GM18519 (cell line): ENCODE measurements around the gene ZNF232.
"Not testable (repeated sequence)": the region's sequence is repeated elsewhere in the genome, so short reads cannot be mapped to it uniquely, and the experiment has no call there.

Experiments used
- ATAC-seq: cut with Tn5 transposase; IDR thresholded peaks from one replicate; pipeline ENCODE4 v1.9.1; 2021; ENCODE audit warnings: mild to moderate bottlenecking, moderate library complexity; ENCODE audit not compliant: unreplicated experiment, low FRiP score

The ZNF232 gene

GRCh38 chr17:5099271-5099670 is 12.4 kb downstream of the ZNF232 start:
- no peak for ATAC-seq

GRCh38 chr17:5097101-5097834 is 14.4 kb downstream of the ZNF232 start:
- ATAC-seq = no peak

- no peak for ATAC-seq
Observed at GRCh38 chr17:5096731-5097100, 15.0 kb downstream of the ZNF232 start.

GRCh38 chr17:5092218-5093010 is 19.3 kb downstream of the ZNF232 start:
- no peak for ATAC-seq

GRCh38 chr17:5080591-5080990 is 31.1 kb downstream of the ZNF232 start:
- ATAC-seq = no peak

- no peak for ATAC-seq
Observed at GRCh38 chr17:5078106-5079028, 33.3 kb downstream of the ZNF232 start, which contains the start of gene ZFP3. Gene ZFP3, plus strand, starts transcription at chr17:5078467. Its CDS starts 13,038 bp downstream, at chr17:5091505.

- ATAC-seq = no peak
Observed at GRCh38 chr17:5077781-5078105, 33.9 kb downstream of the ZNF232 start.

GRCh38 chr17:5077275-5077674 is 34.4 kb downstream of the ZNF232 start:
- not testable (repeated sequence) for ATAC-seq

GRCh38 chr17:5075472-5075871 is 36.2 kb downstream of the ZNF232 start:
- not testable (repeated sequence) for ATAC-seq

GRCh38 chr17:5069724-5070123 is 42.0 kb downstream of the ZNF232 start:
- ATAC-seq = no peak

- no peak for ATAC-seq
Observed at GRCh38 chr17:5068236-5068635, 43.4 kb downstream of the ZNF232 start.

GRCh38 chr17:5065227-5065744 is 46.4 kb downstream of the ZNF232 start:
- no peak for ATAC-seq
